ENCODE measurements around the gene C3AR1. TPM values are rescaled to one million over a fixed set of nuclear protein-coding genes. Genes with fewer than 3 reads are reported as not detected.
A peak's percentile ranks its signal among the peaks of the same experiment; 100 is the strongest.
"Not testable (repeated sequence)": the region's sequence is repeated elsewhere in the genome, so short reads cannot be mapped to it uniquely, and the experiment has no call there.

The C3AR1 gene
- total RNA-seq, 1 donor from 2014 or later, result 7.1 TPM

GRCh38 chr12:8087666-8088065 is 21.5 kb upstream of the C3AR1 start:
- Histone ChIP-seq H3K36me3 (ENCODE audit: insufficient read depth, low read length) (peaks cover 17% of the 10 kb centered on the region), H3K9me3 (ENCODE audit: insufficient read depth, low read depth, low read length) (no peaks in the 10 kb centered on the region), H3K27me3 (ENCODE audit: insufficient read depth, low read length) (no peaks in the 10 kb centered on the region), H3K4me1 (ENCODE audit: insufficient read depth, low read length) (peaks cover 4% of the 10 kb centered on the region), H3K9ac (ENCODE audit: low read length) (no peak overlapping the region), H3K79me2 (ENCODE audit: insufficient read depth, low read length) (peaks cover 66% of the 10 kb centered on the region), H3K4me2 (ENCODE audit: low read length) (no peak overlapping the region), H2AFZ (ENCODE audit: low read depth, low read length) (no peak overlapping the region), H3K4me3 (ENCODE audit: insufficient read depth, low read depth, low read length) (no peak overlapping the region), H3K27ac (ENCODE audit: low read depth, low read length) (no peak overlapping the region), H4K20me1 (ENCODE audit: insufficient read depth, low read length) (peaks cover 37% of the 10 kb centered on the region)
- H3K36me3 Mint-ChIP-seq (ENCODE audit: low read depth, unreplicated experiment), result peaks cover under 1% of the 10 kb centered on the region
- no peak for DNase-seq (ENCODE audit: low read depth)
- no peak overlapping the region for H3K27ac Mint-ChIP-seq (ENCODE audit: unreplicated experiment)
- no peak for FAIRE-seq
- no peaks in the 10 kb centered on the region for H3K27me3 Mint-ChIP-seq (ENCODE audit: low read depth, unreplicated experiment)
- TF ChIP-seq EZH2 (IDR thresholded peaks at IDR 0.05; ENCODE audit: insufficient read depth, low read length), result no peak
- TF ChIP-seq, protein P1, sequence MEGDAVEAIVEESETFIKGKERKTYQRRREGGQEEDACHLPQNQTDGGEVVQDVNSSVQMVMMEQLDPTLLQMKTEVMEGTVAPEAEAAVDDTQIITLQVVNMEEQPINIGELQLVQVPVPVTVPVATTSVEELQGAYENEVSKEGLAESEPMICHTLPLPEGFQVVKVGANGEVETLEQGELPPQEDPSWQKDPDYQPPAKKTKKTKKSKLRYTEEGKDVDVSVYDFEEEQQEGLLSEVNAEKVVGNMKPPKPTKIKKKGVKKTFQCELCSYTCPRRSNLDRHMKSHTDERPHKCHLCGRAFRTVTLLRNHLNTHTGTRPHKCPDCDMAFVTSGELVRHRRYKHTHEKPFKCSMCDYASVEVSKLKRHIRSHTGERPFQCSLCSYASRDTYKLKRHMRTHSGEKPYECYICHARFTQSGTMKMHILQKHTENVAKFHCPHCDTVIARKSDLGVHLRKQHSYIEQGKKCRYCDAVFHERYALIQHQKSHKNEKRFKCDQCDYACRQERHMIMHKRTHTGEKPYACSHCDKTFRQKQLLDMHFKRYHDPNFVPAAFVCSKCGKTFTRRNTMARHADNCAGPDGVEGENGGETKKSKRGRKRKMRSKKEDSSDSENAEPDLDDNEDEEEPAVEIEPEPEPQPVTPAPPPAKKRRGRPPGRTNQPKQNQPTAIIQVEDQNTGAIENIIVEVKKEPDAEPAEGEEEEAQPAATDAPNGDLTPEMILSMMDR (IDR thresholded peaks at IDR 0.05; ENCODE audit: insufficient read depth, low read depth, low read length), result no peak
- peaks cover 11% of the 10 kb centered on the region for H3K4me1 Mint-ChIP-seq (ENCODE audit: low read depth, unreplicated experiment)
- no peak overlapping the region for H3K4me3 Mint-ChIP-seq (ENCODE audit: unreplicated experiment)
- H3K9me3 Mint-ChIP-seq (ENCODE audit: unreplicated experiment), result peaks cover under 1% of the 10 kb centered on the region

- not testable (repeated sequence) for H3K4me2 ChIP-seq (ENCODE audit: low read length); H3K36me3 Mint-ChIP-seq (ENCODE audit: low read depth, unreplicated experiment); H3K9me3 ChIP-seq (ENCODE audit: insufficient read depth, low read depth, low read length); H3K4me3 ChIP-seq (ENCODE audit: insufficient read depth, low read depth, low read length); H3K9ac ChIP-seq (ENCODE audit: low read length); H3K9me3 Mint-ChIP-seq (ENCODE audit: unreplicated experiment); H3K36me3 ChIP-seq (ENCODE audit: insufficient read depth, low read length); H3K27ac Mint-ChIP-seq (ENCODE audit: unreplicated experiment); DNase-seq (ENCODE audit: low read depth); H3K27ac ChIP-seq (ENCODE audit: low read depth, low read length); H3K27me3 ChIP-seq (ENCODE audit: insufficient read depth, low read length); FAIRE-seq; H3K4me3 Mint-ChIP-seq (ENCODE audit: unreplicated experiment); H2AFZ ChIP-seq (ENCODE audit: low read depth, low read length); H3K27me3 Mint-ChIP-seq (ENCODE audit: low read depth, unreplicated experiment); H3K4me1 ChIP-seq (ENCODE audit: insufficient read depth, low read length)
- Histone ChIP-seq H4K20me1 (ENCODE audit: insufficient read depth, low read length) (peaks cover 37% of the 10 kb centered on the region), H3K79me2 (ENCODE audit: insufficient read depth, low read length) (peaks cover 79% of the 10 kb centered on the region)
- peaks cover 11% of the 10 kb centered on the region for H3K4me1 Mint-ChIP-seq (ENCODE audit: low read depth, unreplicated experiment)
Measured at GRCh38 chr12:8084351-8084750, 18.2 kb upstream of the C3AR1 start.

DNA sequence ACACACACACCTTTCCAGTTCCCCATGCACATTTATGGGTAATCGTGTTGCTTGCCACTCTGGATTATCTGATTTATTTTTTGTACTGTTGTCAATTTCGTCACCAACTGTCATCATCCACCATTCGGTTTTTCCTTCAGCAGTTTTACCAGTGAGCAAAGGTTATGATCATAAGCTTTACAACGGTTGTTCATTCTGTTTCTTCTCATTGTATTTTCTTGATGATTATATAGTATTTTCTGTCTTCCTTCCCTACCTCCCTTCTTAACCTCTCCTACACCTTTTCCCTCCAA is 16.6 kb upstream of the C3AR1 start:
- no peak for TF ChIP-seq EZH2 (IDR thresholded peaks at IDR 0.05; ENCODE audit: insufficient read depth, low read length)
- TF ChIP-seq, protein P1 (IDR thresholded peaks at IDR 0.05; ENCODE audit: insufficient read depth, low read depth, low read length), result no peak
- no peaks in the 10 kb centered on the region for H3K9me3 ChIP-seq (ENCODE audit: insufficient read depth, low read depth, low read length)
- peak overlapping the region; percentile 99 for H2AFZ ChIP-seq (ENCODE audit: low read depth, low read length)
- H3K36me3 Mint-ChIP-seq (ENCODE audit: low read depth, unreplicated experiment), result no peaks in the 10 kb centered on the region
- no peak for FAIRE-seq
- H3K27me3 Mint-ChIP-seq (ENCODE audit: low read depth, unreplicated experiment), result no peaks in the 10 kb centered on the region
- H3K27ac Mint-ChIP-seq (ENCODE audit: unreplicated experiment), result peak overlapping the region; percentile 92
- peak overlapping the region; percentile 90 for H3K27ac ChIP-seq (ENCODE audit: low read depth, low read length)
- H3K4me3 Mint-ChIP-seq (ENCODE audit: unreplicated experiment), result peak overlapping the region; percentile 98
- no peak for DNase-seq (ENCODE audit: low read depth)
- peaks cover 9% of the 10 kb centered on the region for H3K4me1 ChIP-seq (ENCODE audit: insufficient read depth, low read length)
- no peaks in the 10 kb centered on the region for H3K36me3 ChIP-seq (ENCODE audit: insufficient read depth, low read length)
- H3K79me2 ChIP-seq (ENCODE audit: insufficient read depth, low read length), result peaks cover 63% of the 10 kb centered on the region
- peaks cover 1% of the 10 kb centered on the region for H3K9me3 Mint-ChIP-seq (ENCODE audit: unreplicated experiment)
- peaks cover 8% of the 10 kb centered on the region for H3K4me1 Mint-ChIP-seq (ENCODE audit: low read depth, unreplicated experiment)
- H3K4me2 ChIP-seq (ENCODE audit: low read length), result peak overlapping the region; percentile 88
- no peaks in the 10 kb centered on the region for H3K27me3 ChIP-seq (ENCODE audit: insufficient read depth, low read length)
- peaks cover 25% of the 10 kb centered on the region for H4K20me1 ChIP-seq (ENCODE audit: insufficient read depth, low read length)
- H3K4me3 ChIP-seq (ENCODE audit: insufficient read depth, low read depth, low read length), result peak overlapping the region; percentile 96
- H3K9ac ChIP-seq (ENCODE audit: low read length), result peak overlapping the region; percentile 94

All from astrocyte (in vitro differentiated cells and primary cell).